Right cardiac atrium (tissue), 5 donors: ENCODE measurements around the gene CASK. TPM values are rescaled to one million over a fixed set of nuclear protein-coding genes. Genes with fewer than 3 reads are reported as not detected.

Experiments used
- ATAC-seq, 2 donors: fragments of 200-7000 bp; cut with Tn5 transposase; one replicate each; pipeline versions ENCODE4 v1.8.0 to v1.9.1; 2020; ENCODE audit warnings: moderate library complexity in 2 of 2, mild to moderate bottlenecking in 1 of 2
- DNase-seq, 3 donors: peaks; one replicate each; pipeline ENCODE4 v3.0.0-alpha.2; 2020
- H3K27ac ChIP-seq: one replicate; pipeline ENCODE4 v1.5.1; 2013; ENCODE audit warnings: mild to moderate bottlenecking, low read length, control low read depth, moderate library complexity
- H3K27me3 ChIP-seq: one replicate; pipeline ENCODE4 v1.6.1; 2013; ENCODE audit not compliant: control insufficient read depth, insufficient read depth
- H3K4me1 ChIP-seq: one replicate; pipeline ENCODE4 v1.6.1; 2013; ENCODE audit warnings: low read length; ENCODE audit not compliant: control insufficient read depth, insufficient read depth
- H3K4me3 ChIP-seq: one replicate; pipeline ENCODE4 v1.5.1; 2013; ENCODE audit warnings: low read length, control low read depth
- H3K9me3 ChIP-seq: one replicate; pipeline ENCODE4 v1.6.1; 2013; ENCODE audit warnings: low read length; ENCODE audit not compliant: control insufficient read depth
- WGBS: extraction: QIAGEN DNeasy Blood & Tissue Kit; methylation state at CpG from one replicate; pipeline ENCODE4 v1.1.7; 2013; 5-methylcytosine and 5-hydroxymethylcytosine counted together
- intact Hi-C, 4 donors: fragments of 100-400 bp; cut with DNase I; formaldehyde crosslinking; loops; one replicate each; pipeline versions ENCODE4 v1.11.0 to v1.14.0; 2022 to 2023
- polyA plus RNA-seq: library from polyadenylated mRNA; stranded (reverse); fragments of 200-250 nt; gene quantifications from one replicate; pipeline ENCODE4 v1.2.3, GENCODE V29; 2013
- total RNA-seq, 4 donors: library from RNA; stranded (reverse); fragmentation: NEBNext Ultra II Directional; extraction: Animal tissue kit (Norgen Biotek cat#: 25700); gene quantifications; one replicate each; pipeline ENCODE4 v1.2.1, GENCODE V29; 2021
- donor health status: healthy with polysubstance abuse.
- donor health status: DM: no; HTN: yes; CAD: no.
- donor health status: DM: no; HTN: no; CAD: no.
- donor health status: DM: no; HTN: yes; CAD: no; lungs with severe emphysema.
- donor health status: DM: yes; HTN: yes; CAD: no.

Gene CASK
- total and polyA plus RNA-seq, 5 donors: 3.3 to 17.5 (median 16.8) TPM

GRCh38 chrX:41933546-41933945, 10.2 kb upstream of the CASK start:
- DNase-seq (no peak), ATAC-seq (no peak)
- H3K4me3 ChIP-seq: no peak overlapping the region
- H3K27me3 ChIP-seq: no peaks in the 10 kb centered on the region
- WGBS: 74% methylated on average over 6 of the region's 6 CpGs
- H3K4me1 ChIP-seq: no peaks in the 10 kb centered on the region
- no peak overlapping the region for H3K27ac ChIP-seq
- intact Hi-C loops: no loop called here
- no peaks in the 10 kb centered on the region for H3K9me3 ChIP-seq

GRCh38 chrX:41932885-41933284, 9.5 kb upstream of the CASK start:
- no peaks in the 10 kb centered on the region for H3K4me1 ChIP-seq
- ATAC-seq (no peak), DNase-seq (no peak)
- 88% methylated on average over 5 of the region's 5 CpGs for WGBS
- no peak overlapping the region for H3K27ac ChIP-seq
- no peaks in the 10 kb centered on the region for H3K9me3 ChIP-seq
- intact Hi-C loops: no loop called here
- H3K27me3 ChIP-seq: no peaks in the 10 kb centered on the region
- no peak overlapping the region for H3K4me3 ChIP-seq

- intact Hi-C loops: no loop called here
- Histone ChIP-seq H3K4me3 (no peak overlapping the region), H3K9me3 (no peaks in the 10 kb centered on the region), H3K4me1 (no peaks in the 10 kb centered on the region), H3K27ac (no peak overlapping the region), H3K27me3 (no peaks in the 10 kb centered on the region)
- ATAC-seq (no peak), DNase-seq (no peak)
Measured at GRCh38 chrX:41931591-41931990, 8.2 kb upstream of the CASK start.

- no peaks in the 10 kb centered on the region for H3K27me3 ChIP-seq
- 1% methylated on average over 16 of the region's 16 CpGs for WGBS
- H3K9me3 ChIP-seq: no peaks in the 10 kb centered on the region
- no peaks in the 10 kb centered on the region for H3K4me1 ChIP-seq
- DNase-seq (peak in 1 of 3 donors; percentile 30), ATAC-seq (peak; percentile 27 to 39)
- intact Hi-C loops: no loop called here
- peak overlapping the region; percentile 74 for H3K4me3 ChIP-seq
- peak overlapping the region; percentile 86 for H3K27ac ChIP-seq
Measured at GRCh38 chrX:41923978-41924683, 777 bp upstream of the CASK start.

- no peaks in the 10 kb centered on the region for H3K4me1 ChIP-seq
- WGBS: under 1% methylated on average over 48 of the region's 48 CpGs
- H3K27ac ChIP-seq: peak overlapping the region; percentile 52
- no peaks in the 10 kb centered on the region for H3K27me3 ChIP-seq
- intact Hi-C loops: no loop called here
- H3K4me3 ChIP-seq: peak overlapping the region; percentile 64
- ATAC-seq (peak; percentile 3 to 8), DNase-seq (peak; percentile 34 to 70 (median 64))
- no peaks in the 10 kb centered on the region for H3K9me3 ChIP-seq
Measured at GRCh38 chrX:41922431-41923151, 763 bp downstream of the CASK start.

- intact Hi-C loops: no loop called here
Measured at GRCh38 chrX:41921492-41922430, 1.6 kb downstream of the CASK start.

GRCh38 chrX:41919870-41920269, 3.5 kb downstream of the CASK start:
- intact Hi-C loops: no loop called here
- ATAC-seq: no peak
- WGBS: 86% methylated on average over 2 of the region's 2 CpGs
- DNase-seq: no peak
- Histone ChIP-seq H3K4me1 (no peaks in the 10 kb centered on the region), H3K4me3 (no peak overlapping the region), H3K27ac (no peak overlapping the region), H3K9me3 (no peaks in the 10 kb centered on the region), H3K27me3 (no peaks in the 10 kb centered on the region)

More at GRCh38 chrX:41921492-41922430, 1.6 kb downstream of the CASK start:
- peak overlapping the region; percentile 64 for H3K4me3 ChIP-seq
- H3K9me3 ChIP-seq: no peaks in the 10 kb centered on the region
- ATAC-seq (no peak), DNase-seq (no peak)
- WGBS: under 1% methylated on average over 13 of the region's 13 CpGs
- H3K27ac ChIP-seq: peak overlapping the region; percentile 52
- no peaks in the 10 kb centered on the region for H3K4me1 ChIP-seq
- no peaks in the 10 kb centered on the region for H3K27me3 ChIP-seq

- intact Hi-C loops: no loop called here
- 86% methylated on average over 5 of the region's 5 CpGs for WGBS
Measured at GRCh38 chrX:41917517-41917916, 5.8 kb downstream of the CASK start.

GRCh38 chrX:41913476-41913875, 9.9 kb downstream of the CASK start:
- H3K27ac ChIP-seq: no peak overlapping the region
- H3K9me3 ChIP-seq: no peaks in the 10 kb centered on the region
- intact Hi-C loops: no loop called here
- H3K27me3 ChIP-seq: no peaks in the 10 kb centered on the region
- H3K4me3 ChIP-seq: no peak overlapping the region
- no peak for DNase-seq
- 63% methylated on average over 1 of the region's 1 CpG for WGBS
- H3K4me1 ChIP-seq: no peaks in the 10 kb centered on the region
- no peak for ATAC-seq

More at GRCh38 chrX:41917517-41917916, 5.8 kb downstream of the CASK start:
- H3K9me3 ChIP-seq: no peaks in the 10 kb centered on the region
- H3K27me3 ChIP-seq: no peaks in the 10 kb centered on the region
- DNase-seq (no peak), ATAC-seq (no peak)
- H3K4me1 ChIP-seq: no peaks in the 10 kb centered on the region
- no peak overlapping the region for H3K4me3 ChIP-seq
- no peak overlapping the region for H3K27ac ChIP-seq

- 93% methylated on average over 4 of the region's 4 CpGs for WGBS
- no peaks in the 10 kb centered on the region for H3K4me1 ChIP-seq
- intact Hi-C loops: no loop called here
- no peak overlapping the region for H3K4me3 ChIP-seq
- ATAC-seq (no peak), DNase-seq (no peak)
- H3K9me3 ChIP-seq: no peaks in the 10 kb centered on the region
- H3K27ac ChIP-seq: no peak overlapping the region
- no peaks in the 10 kb centered on the region for H3K27me3 ChIP-seq
Measured at GRCh38 chrX:41912923-41913322, 10.4 kb downstream of the CASK start.

- H3K27ac ChIP-seq: no peak overlapping the region
- no peaks in the 10 kb centered on the region for H3K27me3 ChIP-seq
- H3K4me3 ChIP-seq: no peak overlapping the region
- no peaks in the 10 kb centered on the region for H3K4me1 ChIP-seq
- DNase-seq (no peak), ATAC-seq (no peak)
- intact Hi-C loops: no loop called here
- no peaks in the 10 kb centered on the region for H3K9me3 ChIP-seq
Measured at GRCh38 chrX:41909068-41909467, 14.3 kb downstream of the CASK start.
